ENCODE results near the gene NDUFA8. TPM values are rescaled to one million over a fixed set of nuclear protein-coding genes. Genes with fewer than 3 reads are reported as not detected.

NDUFA8 gene
- total RNA-seq, 1 donor from 2014 or later = 297 TPM

DNA sequence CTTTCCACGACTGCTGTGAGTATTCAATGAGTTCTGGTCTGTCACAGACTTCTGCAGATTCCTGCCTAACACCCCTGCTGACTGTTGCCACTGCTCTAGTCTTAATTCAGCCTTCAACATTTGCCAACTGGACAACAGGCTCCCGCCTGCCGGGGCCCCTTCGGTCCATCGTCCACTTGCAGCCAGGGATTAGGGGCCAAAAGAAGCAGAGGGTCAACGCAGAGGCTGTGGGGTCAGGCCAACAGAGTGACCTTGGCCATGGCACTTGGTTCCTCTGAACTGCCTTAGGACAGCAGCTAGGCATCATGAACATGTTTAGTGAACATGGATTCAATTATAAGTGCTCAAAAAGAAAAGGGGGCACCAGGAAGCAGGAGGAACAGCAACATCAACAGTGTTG is 28.8 kb upstream of the NDUFA8 start:
- no peak for ATAC-seq
- intact Hi-C loops (cut with DNase I) = no loop called here
- no peak for DNase-seq (ENCODE audit: missing footprints)

DNA sequence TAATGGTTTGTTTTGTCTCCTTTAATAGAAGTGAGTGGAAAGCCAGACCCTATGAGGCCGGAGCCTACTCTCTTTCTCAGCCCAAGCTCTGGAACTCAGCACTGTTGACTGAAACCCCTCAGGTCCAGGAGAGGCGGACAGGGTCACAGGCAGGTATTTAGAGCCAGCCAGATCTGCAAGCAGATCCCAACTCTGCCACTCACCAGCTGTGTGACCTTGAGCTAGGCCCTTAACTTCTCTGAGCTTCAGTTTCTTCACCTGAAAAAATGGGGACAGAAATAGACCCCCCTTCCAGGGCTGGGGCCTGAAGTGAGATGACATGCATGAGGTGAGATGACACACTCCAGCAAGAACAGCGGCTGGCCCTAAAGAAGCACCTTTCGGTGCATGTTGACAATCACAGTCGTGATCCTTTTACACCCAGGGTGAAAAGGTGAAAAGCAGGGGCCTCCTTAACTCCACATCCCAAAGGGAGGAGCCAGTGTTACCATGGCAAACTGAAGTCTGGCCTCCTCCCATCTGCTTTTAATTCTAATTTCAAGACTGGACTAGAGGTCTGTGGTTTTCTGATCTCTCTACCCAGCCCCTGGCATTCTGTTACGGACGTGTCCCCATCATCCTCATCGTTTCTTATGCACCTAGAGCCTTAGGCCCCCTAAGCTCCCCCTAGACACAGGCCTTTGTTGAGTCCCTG is 27.3 kb upstream of the NDUFA8 start:
- DNase-seq (ENCODE audit: missing footprints) = no peak
- intact Hi-C loops (cut with DNase I) = no loop called here
- no peak for ATAC-seq

DNA sequence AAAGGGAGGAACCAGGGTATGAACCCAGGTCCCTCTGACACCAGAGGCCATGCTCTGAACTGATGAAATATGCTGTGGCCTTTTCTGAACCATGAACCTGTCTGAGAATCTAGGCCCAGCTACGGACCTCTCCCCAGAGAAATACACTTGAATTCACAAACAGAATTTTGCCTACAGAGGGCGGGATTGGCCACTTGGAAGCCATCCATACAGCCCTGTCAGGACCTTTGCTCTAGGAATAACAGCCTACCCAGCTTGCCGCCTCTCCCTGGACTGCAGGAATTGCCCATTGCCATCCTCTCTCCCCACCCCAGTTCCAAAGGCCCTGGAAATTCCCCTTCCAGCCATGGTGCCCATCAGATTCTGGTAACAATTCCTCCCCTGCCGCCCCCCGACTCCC is 26.7 kb upstream of the NDUFA8 start:
- no peak for ATAC-seq
- no peak for DNase-seq (ENCODE audit: missing footprints)
- intact Hi-C loops (cut with DNase I) = no loop called here

DNA sequence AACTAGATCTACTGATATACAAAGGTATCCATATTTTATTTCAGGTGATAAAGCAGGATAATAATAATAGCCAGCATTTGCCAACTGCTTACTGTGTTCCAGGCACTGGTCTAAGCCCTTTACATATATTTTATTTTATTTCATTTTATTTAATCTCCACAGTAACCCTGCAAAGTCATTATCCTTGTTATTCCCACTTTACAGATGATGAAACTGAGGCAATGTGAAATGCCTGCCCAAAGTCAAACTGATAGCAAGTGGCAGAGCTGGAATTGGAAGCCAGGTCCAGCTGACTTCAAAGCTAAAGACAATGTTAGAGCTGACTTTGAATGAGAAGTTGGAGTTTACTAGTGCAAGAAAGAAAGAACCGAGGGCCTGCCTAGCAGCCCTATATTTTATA is 25.0 kb upstream of the NDUFA8 start:
- intact Hi-C loops (cut with DNase I) = no loop called here
- ATAC-seq (no peak), DNase-seq (ENCODE audit: missing footprints) (no peak)

DNA sequence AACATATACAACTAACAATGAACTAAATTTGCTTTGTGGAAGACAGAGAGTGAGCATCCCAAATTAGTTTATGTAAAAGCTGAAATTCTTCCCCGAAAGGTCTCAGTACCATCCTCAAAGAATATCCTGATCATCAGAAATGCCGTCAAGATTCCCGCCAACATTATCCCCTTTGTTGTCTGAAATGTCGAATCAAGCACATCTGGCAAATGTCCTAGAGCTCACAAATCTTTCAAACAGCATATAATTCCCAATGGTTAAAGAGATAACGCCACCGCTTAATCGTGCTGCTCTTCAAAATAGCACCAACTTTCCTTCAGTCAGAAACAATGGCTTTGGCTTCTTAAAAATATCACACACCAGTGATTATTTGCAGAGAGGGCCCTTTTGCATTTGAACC is 23.9 kb upstream of the NDUFA8 start:
- no peak for ATAC-seq
- DNase-seq (ENCODE audit: missing footprints) = no peak
- intact Hi-C loops (cut with DNase I) = no loop called here

DNA sequence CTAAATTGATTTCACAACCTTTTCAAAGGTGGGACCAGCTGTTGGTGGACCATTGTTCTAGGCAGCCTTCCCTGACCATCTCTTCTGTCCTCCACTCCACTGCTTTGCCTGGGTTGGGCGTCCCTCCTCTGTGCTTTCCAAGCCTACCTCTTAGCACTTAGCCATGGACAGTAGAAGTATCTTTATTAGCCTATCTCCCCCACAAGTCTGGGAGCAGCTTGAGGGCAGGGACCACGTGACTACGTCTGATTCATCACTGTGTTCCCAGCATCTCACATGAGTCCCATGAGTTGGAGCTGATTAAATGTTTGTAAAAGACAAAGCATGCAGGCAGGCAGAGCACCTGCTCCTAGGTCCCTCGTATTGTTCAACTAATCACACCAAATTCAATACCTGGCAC is 21.1 kb upstream of the NDUFA8 start:
- ATAC-seq (no peak), DNase-seq (ENCODE audit: missing footprints) (no peak)

DNA sequence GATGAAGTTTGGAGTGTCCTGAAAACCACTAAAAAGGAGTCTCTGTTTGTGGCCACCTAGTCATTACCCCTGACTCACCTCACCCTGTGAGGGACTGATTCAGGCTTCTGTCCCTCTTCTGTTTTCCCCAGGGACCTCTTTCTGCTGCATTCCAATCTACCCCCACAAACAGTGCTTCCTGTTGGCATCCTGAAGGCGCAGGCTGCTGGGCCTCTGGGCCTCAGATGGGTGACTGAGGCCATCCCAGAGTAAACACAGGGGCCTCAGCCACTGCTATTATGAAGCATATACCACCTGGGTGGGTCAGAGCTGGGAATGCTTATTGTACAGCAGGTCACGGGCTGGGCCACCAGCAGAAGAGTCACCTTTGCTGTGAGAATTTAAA is 20.1 kb upstream of the NDUFA8 start:
- ATAC-seq (no peak), DNase-seq (ENCODE audit: missing footprints) (no peak)
- intact Hi-C loops (cut with DNase I) = no loop called here

More for the DNA sequence above, 21.1 kb upstream of the NDUFA8 start:
- intact Hi-C loops (cut with DNase I) = no loop called here

DNA sequence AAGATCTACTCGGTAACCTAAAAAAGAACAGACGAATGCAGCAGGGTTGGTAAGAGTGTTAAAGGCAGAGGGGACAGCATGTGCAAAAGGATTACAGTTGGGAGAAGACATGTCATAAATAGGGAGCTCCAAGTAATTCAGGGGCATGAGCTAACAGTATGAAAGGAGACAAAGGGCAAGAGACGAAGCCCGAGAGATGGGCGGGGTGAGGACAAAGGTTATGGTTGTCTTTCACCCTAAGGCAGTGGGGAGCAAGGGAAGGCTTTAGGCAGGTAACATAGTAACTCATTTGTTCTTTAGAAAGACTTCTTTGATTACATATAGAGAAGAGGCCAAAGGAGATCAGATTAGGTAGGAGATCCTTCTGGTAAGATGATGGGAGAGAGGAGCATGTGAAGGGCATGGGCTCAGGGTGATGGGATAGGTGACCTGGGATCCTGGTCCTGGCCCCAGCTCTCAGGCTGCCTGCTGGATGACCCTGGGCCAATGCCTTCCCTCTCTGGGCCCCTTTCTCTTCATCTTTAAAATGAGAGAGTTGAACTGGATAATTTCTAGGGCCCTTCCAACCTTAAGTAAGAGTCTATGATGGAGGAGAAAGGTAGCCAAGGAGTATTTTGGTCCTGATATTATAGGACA is 19.6 kb upstream of the NDUFA8 start:
- ATAC-seq (no peak), DNase-seq (ENCODE audit: missing footprints) (no peak)
- intact Hi-C loops (cut with DNase I) = no loop called here

DNA sequence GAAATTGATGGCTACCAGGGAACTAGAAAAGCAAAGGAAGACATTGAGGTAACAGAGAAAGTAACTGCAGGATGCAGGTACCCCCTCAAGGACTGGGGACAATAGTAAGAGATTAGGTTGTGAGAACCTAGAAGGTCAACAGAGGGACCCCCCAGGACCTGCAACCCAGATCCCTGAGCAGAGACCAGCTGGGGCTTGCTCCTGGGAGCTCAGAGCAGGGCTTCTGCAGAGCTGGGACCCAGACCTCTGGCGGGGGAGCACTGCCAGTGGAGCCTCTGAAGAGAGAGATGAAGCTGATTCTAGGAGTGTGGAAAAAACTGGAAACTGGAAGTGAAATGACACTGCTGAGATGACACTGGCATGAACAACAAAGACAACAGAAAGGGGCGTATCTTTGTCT is 17.3 kb upstream of the NDUFA8 start:
- intact Hi-C loops (cut with DNase I) = no loop called here
- ATAC-seq = no peak

DNA sequence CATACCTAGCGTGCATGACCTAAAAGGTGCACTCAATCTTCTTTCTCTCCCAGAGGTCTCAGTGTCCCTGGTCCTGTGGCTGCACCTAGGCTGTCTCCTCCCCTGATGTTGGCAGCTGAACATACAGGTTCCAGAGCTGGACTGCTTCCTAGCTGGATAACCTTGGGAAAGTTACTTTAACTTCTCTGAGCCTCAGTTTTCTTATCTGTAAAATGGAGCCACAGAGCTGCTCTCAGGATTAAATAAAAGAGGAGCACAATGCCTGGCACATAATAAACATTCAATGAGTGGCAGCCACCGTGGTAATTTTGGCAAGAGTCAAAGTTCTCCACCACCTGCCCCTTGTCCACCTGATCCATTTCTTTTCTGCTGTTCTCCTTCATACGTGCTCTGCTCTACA is 14.1 kb upstream of the NDUFA8 start:
- intact Hi-C loops (cut with DNase I) = no loop called here
- no peak for DNase-seq (ENCODE audit: missing footprints)
- no peak for ATAC-seq

More for the DNA sequence above, 17.3 kb upstream of the NDUFA8 start:
- no peak for DNase-seq (ENCODE audit: missing footprints)

DNA sequence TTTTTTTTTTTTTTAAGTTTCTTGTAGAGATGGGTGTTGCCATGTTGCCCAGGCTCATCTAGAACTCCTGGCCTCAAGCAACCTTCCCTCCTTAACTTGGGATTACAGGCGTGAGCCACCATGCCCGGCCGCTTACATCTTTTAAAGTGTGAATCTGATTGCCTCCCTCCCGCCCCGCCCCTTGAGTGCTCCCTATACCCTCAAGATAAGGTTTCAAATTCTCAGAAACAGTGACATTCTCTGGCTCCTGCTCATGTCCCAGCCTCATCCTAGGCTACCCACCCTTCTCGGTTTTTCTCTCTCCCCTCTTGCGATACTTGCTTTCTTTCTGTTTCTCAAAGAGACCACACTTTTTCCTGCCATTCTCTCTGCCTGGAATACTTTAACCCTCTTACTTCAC is 12.6 kb upstream of the NDUFA8 start:
- intact Hi-C loops (cut with DNase I) = no loop called here
- DNase-seq (ENCODE audit: missing footprints) = no peak
- no peak for ATAC-seq

DNA sequence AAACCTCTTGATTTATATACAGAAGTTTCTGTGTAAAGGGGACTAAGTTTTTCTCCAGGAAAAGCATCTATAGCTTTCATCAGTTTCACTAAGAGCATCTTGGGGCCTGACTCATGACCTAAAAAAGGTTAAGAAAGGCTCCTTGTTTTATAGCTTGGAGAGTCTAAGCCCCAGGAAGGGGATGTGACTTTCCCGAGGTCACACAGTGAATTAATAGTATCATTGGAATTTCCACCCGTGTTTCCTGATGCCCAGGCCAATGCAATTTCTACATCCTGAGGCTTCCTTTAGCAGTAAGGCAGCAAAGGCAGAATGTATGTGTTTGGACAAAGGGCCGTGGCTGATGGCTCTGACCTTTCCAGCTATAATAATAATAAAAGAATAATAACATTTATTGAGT is 8.8 kb upstream of the NDUFA8 start:
- intact Hi-C loops (cut with DNase I) = no loop called here
- DNase-seq (ENCODE audit: missing footprints) (no peak), ATAC-seq (no peak)

DNA sequence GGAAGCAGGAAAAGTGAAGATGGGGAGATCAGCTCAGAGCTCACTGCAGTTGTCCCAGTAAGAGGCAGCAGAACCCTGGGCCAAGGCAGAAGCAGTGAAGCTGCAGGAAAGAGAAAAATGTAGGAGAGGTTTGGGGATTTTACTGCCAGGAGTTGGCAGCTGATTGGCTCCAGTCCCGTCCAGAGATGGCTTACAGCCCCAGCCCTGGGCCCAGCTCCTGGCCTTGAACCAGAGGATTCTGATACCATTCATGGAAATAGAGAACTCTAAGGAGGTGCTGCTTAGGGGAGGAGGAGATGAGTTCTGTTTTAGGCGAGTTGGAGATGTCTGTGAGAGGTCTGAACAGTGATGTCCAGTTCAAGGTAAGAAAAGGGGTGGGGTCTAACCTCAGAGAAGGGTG is 4.7 kb upstream of the NDUFA8 start:
- DNase-seq (ENCODE audit: missing footprints) (no peak), ATAC-seq (no peak)
- intact Hi-C loops (cut with DNase I) = no loop called here

DNA sequence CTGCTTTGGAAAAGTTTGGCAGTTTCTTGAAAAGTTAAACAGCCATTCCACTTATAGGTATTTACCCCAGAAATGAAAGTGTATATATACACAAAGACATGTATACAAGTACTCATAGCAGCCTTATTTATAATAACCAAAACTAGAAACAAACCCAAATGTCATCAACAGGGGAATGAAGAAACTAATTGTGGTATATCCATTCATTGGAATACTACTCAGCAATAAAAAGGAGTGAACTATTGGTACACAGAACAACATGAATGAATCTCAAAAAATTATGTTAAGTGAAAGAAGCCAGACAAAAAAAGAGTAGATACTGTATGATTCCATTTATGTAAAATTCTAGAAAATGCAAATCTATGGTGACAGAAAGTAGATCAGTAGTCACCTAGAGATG is 2.8 kb upstream of the NDUFA8 start:
- intact Hi-C loops (cut with DNase I) = no loop called here
- ATAC-seq (no peak), DNase-seq (ENCODE audit: missing footprints) (no peak)

DNA sequence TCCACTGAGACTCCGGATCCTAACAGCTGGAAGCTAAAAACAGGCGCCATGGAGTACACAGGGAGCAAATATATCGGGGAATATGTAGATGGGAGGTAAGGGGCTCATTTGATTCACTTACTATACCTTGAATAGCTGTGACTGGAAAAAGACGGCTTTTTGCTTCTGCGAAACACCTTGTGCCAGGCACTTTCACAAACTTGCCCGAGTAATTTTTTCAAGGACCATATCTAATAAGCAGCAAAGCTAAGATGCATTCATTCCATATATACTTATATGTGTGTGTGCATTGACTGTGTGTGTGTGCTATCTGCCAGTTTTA is 307 bp upstream of the NDUFA8 start:
- ATAC-seq (no peak), DNase-seq (ENCODE audit: missing footprints) (no peak)
- intact Hi-C loops (cut with DNase I) = loop anchor here (5.0 kb wide), 1 partner anchor 102 kb away; the partner anchor contains the start of genes MRRF and RBM18

DNA sequence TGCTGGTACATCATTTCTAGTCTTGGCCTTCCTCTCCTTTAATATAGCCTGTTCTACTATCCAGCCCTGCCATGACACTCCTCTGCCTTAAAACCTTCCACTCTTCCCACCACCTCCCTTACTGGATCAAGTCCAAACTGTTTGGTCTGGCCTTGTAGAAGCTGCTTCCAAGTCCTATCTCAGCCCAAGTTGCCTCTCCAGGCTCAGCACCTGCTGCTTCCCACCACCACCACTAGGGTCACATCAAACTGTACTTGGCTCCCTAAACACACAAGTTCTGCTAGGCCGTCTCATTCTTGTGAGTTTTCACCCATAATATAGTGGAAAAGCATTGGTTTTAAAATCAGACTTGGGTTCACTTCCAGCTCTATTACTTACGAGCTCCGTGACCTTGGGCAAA is 1.4 kb downstream of the NDUFA8 start:
- DNase-seq (ENCODE audit: missing footprints) = no peak
- ATAC-seq = peak; percentile 18
- intact Hi-C loops (cut with DNase I) = loop anchor here (5.0 kb wide), 1 partner anchor 104 kb away; the partner anchor contains the start of genes MRRF and RBM18

DNA sequence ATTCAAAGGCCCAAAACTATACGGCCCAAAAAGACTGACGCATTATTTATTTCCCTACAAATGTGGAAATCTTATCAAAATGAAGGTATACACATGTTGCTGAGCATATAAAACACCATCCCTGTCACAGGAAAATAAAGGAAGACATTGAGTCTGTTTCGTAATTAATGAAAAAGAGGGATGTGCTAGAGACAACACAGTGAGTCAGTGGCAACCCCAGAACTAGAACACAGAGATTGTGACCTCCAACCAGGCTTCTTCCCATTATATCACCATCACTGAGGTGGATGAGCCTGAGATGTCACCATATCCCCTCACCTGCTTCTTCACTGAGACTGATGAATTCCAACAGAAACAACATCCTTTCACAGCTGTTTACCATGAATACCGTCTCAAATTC is 3.8 kb downstream of the NDUFA8 start:
- DNase-seq (ENCODE audit: missing footprints) = no peak
- intact Hi-C loops (cut with DNase I) = loop anchor here (5.0 kb wide), 1 partner anchor 107 kb away; the partner anchor contains the start of genes MRRF and RBM18
- no peak for ATAC-seq

DNA sequence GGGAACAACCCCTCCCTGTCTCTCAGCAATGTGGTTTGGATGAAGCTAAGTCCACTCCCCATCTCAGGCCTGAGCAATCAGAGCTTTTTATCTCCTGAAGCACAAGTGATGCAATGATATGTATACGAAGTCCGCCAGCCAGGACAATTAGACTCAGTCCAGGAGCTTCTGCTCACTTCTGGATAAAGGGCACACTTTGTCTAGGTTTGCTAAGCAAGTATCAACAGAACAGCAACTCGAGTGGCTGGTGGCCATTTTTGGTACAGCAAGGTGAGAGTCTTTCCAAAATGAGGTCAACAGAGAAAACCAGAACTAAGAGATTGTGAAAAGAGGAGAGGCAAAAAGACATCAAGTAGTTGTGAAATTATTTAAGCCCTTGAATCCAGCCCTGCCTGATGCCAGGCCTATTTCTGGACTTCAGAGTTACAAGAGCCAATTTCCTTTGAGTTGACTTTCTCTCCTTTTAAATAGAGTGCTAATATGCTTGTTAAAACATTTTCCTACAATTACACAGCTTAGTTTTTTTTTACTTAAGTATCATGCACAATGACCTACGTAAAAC is 8.2 kb downstream of the NDUFA8 start:
- intact Hi-C loops (cut with DNase I) = no loop called here
- DNase-seq (ENCODE audit: missing footprints) (no peak), ATAC-seq (peak; percentile 42)

DNA sequence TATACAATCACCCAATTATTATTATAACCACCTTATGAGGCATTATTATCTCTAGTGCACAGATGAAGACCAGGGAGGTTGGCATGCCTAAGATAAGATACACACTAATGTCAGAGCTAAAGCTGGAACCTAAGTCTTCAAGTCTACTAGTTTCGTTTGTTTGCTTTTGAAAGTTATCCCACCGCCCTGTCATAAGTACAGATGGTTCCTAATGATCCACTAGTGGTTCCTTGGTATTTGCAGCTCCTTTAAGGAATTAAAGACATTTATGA is 14.1 kb downstream of the NDUFA8 start:
- no peak for DNase-seq (ENCODE audit: missing footprints)
- ATAC-seq = no peak
- intact Hi-C loops (cut with DNase I) = no loop called here

DNA sequence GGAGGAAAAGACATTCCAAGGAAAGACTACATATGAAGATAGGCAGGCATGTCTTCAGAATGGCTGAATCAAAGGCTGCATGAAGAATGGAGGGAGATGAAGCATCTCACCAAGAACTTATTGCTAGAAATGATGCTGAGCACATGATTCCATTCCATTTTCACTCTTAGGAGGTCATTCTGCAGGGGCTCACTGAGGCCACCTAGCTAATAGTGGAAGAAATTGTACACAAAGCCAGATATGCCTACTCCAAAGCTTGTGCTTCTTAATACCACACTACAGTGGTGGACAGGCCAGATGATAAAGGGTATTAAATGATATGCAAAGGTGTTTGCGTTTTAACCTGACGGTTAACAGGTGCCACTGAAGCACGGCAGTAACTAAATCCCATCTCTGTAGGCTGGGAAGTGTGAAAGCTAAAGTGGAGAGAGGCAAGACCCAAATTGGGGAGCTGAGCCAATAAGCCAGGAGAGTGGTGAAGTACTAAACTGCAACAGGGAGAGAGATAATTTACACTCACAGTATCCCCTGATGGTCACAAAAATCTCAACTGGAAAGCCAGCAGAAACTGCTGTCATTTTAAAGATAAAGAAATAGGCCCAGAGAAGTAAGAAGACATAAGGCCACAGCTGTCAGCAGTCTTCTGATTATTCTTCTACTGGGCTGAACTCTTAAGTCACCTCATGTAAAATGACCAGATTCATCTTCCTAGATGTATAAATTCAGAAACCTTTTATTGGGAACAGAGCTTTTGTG is 14.6 kb downstream of the NDUFA8 start:
- intact Hi-C loops (cut with DNase I) = no loop called here
- ATAC-seq (no peak), DNase-seq (ENCODE audit: missing footprints) (no peak)
